Stimulated activated CD4-positive, alpha-beta T cell treated with anti-CD3 and anti-CD28 coated beads, Interleukin-4, amount 100 ng/mL, for 4 hours (primary cell): Measurements from ENCODE around the gene SLC12A3.
A peak's percentile ranks its signal among the peaks of the same experiment; 100 is the strongest.
"Not testable (repeated sequence)": the region's sequence is repeated elsewhere in the genome, so short reads cannot be mapped to it uniquely, and the experiment has no call there.

ENCODE experiments used
- DNase-seq, 2 experiments: peaks; one replicate each; pipeline ENCODE4 v3.0.0-alpha.2; 2020

Gene SLC12A3

DNA sequence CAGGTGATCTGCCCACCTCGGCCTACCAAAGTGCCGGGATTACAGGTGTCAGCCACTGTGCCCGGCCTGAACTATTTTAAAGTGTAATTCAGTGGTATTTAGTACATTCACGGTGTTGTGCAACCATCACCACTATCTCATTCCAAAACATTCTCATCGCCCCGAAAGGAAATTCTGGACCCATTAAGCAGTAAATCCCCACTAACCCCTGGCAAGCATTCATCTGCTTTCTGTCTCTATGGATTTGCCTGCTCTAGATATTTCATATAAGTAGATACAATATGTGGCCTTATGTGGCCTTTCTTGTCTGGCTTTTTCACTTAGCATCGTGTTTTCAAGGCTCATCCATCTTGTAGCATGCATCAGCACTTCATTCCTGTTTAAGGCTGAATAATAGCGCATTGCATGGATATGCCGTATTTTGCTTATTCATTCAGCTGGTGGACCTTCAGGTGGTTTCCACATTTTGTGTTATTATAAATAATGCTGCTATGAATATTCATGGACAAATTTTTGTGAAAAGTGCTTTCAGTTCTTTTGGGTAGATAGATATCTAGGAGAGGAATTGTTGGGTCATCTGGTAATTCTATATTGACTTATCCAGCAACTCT, 58.6 kb downstream of the SLC12A3 start:
- DNase-seq = no peak

DNA sequence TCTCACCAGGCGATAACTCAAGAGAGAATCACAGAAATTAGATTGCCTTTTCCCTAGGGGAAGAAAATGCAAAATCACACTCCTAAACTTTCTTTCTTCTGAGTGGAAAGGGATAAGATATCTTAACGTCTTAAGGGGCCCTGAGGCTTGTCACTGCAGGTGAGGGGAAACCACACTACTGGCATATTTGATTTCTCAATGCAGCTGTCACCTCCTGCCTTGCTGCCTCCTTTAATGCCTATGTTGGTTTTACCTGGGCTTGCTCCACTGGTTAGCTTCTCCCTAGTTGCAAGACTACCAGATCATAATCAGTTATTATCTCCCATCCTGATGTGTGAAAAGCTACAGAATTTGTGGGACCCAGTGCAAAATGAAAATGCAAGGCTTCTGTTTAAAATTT, 62.5 kb downstream of the SLC12A3 start:
- DNase-seq = no peak

DNA sequence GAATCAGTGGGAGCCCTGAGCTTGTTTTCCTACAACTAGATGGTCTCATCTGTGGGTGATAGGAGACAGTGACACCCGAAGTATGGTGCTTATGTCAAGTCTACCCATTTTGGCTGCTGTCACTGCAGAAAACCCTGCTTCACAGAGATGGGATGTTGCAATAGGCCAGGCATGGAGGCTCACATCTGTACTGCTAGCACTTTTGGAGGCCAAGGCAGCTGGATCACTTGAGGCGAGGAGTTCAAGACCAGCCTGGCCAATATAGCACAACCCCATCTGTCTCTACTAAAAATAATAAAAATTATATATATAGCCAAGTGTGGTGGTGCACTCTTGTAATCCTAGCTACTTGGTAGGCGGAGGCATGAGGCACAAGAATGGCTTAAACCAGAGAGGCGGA, 64.6 kb downstream of the SLC12A3 start:
- DNase-seq = no peak

DNA sequence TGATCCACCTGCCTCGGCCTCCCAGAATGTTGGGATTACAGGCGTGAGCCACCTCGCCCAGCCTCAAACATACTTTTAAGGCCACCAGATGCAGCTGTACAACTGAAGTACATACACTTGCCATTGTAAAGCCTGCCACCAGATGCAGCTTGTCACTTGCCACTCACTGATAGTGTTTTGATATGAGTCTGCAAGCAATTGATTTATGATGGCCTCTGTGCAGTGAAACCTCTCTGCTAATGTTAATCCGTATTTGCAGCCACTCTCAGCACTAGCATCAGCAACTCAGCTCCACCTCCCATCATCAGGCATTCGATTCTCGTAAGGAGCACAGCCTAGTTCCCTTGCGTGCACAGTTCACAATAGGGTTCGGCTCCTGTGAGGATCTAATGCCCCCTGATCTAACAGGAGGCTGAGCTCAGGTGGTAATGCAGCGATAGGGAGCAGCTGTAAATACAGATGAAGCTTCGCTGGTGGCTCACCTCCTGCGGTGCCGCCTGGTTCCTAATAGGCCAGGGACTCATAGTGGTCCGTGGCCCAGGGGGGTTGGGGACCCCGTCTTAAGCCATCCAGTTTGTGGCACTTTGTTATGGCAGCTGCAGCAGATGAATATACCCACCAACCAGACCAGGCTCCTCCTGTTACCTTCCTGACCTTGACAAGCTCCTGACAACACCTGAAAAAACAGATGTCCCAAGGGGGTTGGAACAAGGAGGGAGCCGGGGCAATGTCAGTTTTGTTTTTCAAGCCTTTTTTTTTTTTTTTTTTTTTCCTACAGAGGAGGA, 65.7 kb downstream of the SLC12A3 start:
- no peak for DNase-seq

DNA sequence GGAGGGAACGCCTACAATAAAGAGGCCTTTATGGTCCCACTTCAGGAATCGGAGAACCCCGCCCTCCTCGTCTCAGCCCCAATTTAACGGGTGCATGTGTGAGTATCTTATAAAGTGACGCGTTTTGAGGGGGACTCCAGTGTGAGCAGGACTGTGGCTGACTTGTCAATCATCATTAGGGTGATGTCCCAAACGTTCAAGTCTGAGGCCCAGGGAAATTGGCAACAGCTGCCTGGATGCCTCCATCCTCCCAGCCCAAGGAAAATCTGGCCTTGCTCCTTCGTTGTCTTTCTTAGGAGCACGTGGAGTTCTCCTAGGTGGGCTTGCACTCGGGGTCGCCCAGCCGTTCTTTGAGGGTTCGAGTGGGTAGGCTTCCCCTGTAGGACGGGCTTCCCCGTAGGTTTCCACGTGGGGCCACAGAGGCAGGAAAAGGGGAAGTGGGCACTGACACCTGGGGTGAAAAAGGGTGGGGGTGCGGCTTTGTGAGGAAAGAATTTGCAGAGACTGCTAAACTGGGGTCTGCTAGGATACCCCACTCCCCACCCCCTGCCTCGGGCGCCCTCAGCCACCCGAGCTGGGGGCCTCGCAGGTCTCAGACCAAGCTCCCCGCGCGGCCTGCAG, 66.4 kb downstream of the SLC12A3 start:
- DNase-seq = no peak

DNA sequence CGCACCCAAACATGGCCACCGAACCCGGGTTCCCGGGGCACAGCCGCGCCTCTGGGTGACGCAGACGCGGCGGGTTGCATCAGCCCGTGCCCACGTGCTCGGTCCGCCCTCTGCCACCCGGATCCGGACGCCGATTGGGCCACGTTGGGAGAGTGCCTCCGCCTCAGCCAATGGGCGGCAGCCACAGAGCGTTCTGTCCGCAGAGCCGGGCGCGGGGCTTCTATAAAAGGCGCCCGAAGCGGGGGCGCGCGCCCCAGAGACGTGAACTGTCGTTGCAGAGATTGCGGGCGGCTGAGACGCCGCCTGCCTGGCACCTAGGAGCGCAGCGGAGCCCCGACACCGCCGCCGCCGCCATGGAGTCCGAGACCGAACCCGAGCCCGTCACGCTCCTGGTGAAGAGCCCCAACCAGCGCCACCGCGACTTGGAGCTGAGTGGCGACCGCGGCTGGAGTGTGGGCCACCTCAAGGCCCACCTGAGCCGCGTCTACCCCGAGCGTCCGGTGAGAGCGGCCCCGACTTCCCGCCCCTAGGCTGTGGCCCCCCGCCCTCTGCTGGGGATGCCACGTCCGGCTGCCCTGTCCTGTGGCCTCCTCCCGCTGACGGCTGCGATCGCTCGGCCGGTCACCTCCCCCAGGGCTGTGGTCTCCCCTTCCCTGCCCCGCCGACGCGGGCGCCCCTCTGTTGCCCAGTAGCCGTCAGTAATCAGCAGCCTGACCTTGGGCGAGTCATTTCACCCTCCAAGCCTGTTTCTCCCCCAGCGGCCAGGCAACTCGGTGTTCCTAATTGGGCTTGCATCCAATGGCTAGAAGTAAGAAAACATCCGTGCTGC, 67.1 kb downstream of the SLC12A3 start, which contains the start of gene HERPUD1:
TSS of gene HERPUD1 (plus strand) at position 251 of the 829 bp plus-strand sequence. CDS start at position 354, 103 bp downstream.
- DNase-seq = peak; percentile 99

DNA sequence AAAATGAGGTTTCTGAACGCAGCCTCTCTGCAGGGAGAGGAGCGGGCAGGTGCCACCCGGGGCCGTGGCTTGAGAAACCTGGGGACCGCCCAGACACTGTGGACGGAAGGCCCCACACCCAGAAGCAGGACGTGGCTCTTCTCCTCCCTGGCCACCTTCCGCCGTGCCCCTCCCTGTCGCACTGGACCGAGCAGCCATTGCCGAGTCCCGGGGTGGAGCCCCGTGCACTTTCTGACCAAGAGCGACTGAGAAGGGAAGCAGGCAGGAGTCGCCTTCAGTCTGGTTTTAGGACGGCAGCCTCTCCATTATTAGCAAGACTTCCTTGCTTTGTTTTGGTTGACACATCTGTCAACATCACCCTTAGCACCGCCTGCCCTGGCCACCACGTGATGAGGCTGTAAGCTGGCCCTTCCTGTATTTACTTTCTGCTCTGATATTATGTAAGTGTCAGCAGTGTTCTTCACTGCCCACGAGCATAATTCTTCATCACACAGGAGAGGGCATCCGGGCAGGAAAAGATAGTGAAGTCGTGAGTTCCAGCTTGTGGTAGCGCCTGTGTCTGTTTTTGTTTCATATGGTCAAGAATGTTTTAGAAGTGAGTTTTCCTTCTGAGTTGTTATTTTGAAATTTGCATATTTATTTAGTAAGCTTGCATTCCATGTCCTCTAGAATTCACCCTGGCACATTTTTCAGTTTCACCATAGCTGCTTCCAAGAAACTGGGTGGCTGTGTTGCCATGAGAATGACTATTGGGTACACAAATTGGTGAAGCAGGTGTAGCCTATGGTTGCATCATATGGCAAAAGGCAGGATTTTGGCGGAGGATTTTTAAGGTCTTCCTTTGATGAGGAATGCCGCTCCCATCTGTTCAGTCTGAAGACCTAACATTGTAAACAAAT, 68.0 kb downstream of the SLC12A3 start:
- peak; percentile 21 to 24 for DNase-seq

DNA sequence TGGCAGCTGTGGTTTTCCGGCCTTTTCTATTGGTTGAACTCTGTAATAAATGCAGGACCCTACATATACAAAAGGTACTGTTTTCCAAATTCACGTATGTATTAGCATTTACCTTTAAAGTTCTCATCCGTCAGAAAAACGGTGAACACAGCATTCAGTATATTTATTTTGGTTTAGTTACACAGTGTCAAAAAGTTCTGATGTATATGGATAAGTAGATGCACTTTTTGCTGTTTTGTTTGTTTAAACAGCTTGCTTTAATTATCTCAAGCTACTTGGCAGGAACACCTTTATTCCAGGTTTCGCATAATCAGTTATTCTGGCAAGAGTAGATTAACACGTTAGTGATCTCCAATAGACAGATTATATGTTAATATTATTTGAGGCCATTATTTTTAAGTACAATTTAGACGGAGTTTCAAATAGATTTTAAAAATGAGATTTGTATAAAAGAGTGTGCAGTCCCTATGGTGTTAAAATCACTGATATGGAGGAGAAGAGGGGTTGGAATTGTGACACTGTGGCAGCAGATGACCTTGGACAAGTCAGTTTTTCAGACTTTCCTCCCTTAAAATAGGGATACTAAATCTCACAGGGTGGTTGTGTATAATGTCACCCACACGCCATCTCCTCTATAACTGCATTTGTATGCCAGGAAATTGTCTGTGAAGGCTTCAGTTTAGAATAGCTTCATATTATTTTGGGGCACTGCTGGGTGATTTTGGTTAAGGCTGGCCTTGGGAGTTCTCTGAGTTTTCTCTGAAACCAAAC, 69.0 kb downstream of the SLC12A3 start:
- no peak for DNase-seq

DNA sequence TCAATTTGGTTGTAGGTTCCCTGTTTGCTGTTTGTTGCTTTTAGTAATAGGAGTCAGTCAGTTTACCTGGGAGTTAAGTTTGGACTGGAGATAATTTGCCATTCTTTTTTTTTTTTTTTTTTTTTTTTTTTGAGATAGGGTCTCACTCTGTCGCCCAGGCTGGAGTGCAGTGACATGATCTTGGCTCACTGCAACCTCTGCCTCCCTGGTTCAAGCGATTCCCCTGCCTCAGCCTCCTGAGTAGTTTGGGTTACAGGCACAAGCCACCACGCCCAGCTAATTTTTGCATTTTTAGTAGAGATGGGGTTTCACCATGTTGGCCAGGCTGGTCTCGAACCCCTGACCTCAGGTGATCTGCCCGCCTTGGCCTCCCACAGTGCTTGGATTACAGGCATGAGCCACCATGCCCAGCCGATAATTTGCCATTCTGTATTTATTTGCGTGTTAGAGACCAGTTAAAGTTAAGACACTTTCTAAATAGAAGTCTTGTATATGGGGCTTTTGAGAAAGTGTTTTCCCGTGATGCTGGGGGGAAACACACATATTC, 69.7 kb downstream of the SLC12A3 start:
- DNase-seq = not testable (repeated sequence)

DNA sequence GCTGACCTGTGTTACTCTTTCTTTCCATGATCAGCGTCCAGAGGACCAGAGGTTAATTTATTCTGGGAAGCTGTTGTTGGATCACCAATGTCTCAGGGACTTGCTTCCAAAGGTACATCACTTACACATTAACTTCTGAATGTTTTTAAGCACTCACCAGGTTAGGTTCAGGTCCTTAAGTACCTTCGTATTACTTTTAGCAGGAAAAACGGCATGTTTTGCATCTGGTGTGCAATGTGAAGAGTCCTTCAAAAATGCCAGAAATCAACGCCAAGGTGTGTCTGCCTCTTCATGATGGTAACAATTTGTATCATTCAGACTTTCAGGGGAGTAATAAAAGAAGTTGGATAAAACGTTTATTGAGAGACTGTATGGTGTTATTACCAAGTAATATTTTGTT, 70.2 kb downstream of the SLC12A3 start:
- no peak for DNase-seq

DNA sequence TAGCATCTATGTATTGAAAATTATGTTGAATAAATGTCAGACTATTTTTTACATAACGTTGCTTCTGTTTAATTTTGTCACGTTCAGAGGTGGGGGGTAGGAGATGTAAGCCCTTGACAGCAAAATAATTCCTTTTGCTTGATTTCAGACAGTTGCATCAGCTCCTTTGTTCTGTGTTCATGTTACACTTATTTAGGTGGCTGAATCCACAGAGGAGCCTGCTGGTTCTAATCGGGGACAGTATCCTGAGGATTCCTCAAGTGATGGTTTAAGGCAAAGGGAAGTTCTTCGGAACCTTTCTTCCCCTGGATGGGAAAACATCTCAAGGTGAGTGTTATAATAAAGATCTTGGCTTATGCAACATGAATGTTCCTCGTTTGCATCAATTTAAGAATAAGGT, 71.5 kb downstream of the SLC12A3 start:
- DNase-seq = no peak

DNA sequence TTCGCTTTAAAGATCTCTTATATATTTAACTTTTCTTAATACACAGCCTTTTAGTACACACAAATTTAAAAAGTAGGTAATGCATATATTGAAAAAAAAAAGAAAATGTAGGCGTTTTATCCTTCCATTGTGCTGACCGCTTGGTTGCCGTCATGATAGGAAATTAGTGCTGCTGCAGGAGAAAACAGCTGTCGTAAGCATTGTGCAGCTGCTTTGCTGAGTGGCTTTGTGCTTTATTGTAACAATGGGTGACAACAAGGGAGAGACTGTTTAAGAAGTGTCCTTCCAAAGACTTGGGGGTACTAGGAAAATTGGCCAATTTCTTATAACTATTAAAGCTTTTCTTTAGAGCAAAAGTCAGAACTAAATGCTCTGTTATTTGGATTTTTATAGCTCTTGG, 71.9 kb downstream of the SLC12A3 start:
- DNase-seq = no peak

DNA sequence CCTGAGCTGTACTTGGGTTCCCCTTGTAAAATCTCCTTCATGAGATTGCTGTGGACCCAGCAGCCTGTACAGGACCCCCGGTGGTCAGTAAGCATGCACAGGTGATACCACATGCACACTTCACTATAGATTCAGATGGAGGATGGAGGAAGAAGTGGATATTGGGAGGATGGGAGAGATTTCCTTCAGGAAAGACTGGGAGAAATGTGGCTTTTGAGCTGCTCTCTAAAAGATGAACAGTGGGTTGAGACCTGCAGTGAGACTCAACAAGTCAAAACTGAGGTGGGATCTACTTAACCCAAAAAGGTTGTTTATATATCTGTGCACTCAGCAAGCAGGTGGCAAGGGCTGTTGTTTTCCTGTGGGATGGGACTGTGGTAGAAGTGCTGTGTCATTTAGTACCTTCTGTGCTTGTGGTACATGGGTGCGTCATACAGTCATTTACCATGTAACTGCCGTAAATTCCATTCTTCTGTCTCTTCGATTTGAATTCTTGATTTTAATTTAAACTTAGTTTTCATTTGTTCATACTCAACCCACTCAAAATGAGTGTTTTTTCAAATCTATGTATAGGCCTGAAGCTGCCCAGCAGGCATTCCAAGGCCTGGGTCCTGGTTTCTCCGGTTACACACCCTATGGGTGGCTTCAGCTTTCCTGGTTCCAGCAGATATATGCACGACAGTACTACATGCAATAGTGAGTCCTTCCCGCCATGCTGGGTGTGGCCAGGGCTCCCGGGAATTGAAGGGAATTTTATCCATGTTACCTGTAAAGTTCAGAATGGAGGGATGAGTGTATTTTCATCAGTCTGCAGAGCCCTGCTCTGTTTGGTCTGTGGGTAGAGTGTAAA, 73.9 kb downstream of the SLC12A3 start:
- peak in 1 of 2 experiments; percentile 21 for DNase-seq

DNA sequence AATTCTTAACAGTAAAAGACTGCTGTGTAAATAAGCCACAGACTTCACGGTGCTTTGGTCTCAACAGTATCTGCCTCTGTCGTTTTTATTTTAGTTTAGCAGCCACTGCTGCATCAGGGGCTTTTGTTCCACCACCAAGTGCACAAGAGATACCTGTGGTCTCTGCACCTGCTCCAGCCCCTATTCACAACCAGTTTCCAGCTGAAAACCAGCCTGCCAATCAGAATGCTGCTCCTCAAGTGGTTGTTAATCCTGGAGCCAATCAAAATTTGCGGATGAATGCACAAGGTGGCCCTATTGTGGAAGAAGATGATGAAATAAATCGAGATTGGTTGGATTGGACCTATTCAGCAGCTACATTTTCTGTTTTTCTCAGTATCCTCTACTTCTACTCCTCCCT, 74.8 kb downstream of the SLC12A3 start:
- DNase-seq = no peak

DNA sequence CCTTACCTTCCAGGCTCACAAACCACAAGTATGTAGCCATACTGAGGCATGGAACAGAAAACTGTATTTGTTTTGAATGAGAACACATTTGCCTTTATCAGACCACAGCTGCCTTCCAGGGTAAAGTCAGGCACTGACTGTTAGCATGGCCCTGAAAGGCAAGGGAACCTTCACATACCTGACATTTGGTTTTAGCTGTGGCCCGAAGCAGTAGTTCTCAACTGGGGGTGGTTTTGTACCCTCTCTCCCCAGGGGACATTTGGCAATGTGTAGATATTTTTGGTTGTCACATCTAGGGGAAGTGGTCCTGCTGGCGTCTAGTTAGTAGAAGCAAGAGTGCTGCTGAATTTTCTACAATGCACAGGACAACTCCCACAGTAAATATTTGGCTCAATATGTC, 76.1 kb downstream of the SLC12A3 start:
- no peak for DNase-seq

DNA sequence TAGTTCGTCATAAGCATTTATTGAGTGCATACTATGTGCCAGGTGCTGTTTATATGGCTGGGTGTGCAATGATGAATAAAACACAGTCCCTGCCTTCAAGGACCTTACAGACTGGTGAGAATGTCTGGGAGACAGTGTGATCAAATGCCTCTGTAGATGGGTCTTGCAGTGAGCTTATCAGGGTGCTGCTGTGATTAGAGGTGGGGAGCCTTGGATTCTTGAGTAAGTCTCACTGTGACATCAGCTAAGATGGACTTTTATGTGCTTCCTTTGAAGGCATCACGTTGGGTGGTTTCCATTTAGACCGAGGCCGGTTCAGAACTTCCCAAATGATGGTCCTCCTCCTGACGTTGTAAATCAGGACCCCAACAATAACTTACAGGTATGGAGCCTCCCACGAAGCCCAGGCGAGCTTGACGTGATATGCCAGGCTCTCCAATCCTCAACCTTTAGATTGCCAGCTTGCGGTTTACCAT, 76.9 kb downstream of the SLC12A3 start:
- DNase-seq = no peak

DNA sequence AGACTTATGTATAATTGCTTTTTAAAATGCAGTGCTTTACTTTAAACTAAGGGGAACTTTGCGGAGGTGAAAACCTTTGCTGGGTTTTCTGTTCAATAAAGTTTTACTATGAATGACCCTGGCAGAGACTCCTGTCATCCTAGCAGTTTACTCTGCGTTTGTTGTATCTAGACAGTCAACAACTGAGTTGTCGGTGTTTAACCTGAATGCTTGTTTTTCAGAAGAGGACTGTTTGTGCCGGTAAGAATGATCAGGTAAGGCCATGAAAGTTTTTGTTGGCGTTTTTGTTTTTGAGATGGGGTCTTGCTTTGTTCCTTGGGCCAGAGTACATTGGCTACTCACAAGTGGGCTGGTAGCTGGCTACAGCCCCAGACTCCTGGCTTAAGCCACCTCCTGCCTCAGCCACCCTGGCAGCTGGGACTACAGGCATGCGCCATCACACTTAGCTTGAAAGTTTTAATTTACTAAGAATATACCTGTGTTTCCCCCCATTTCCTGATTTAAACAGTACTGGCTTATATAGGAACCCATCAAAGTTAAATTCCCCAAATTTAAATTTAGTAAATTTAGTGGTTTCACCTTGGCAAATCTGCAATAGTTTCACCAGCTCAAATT, 78.9 kb downstream of the SLC12A3 start:
- no peak for DNase-seq

DNA sequence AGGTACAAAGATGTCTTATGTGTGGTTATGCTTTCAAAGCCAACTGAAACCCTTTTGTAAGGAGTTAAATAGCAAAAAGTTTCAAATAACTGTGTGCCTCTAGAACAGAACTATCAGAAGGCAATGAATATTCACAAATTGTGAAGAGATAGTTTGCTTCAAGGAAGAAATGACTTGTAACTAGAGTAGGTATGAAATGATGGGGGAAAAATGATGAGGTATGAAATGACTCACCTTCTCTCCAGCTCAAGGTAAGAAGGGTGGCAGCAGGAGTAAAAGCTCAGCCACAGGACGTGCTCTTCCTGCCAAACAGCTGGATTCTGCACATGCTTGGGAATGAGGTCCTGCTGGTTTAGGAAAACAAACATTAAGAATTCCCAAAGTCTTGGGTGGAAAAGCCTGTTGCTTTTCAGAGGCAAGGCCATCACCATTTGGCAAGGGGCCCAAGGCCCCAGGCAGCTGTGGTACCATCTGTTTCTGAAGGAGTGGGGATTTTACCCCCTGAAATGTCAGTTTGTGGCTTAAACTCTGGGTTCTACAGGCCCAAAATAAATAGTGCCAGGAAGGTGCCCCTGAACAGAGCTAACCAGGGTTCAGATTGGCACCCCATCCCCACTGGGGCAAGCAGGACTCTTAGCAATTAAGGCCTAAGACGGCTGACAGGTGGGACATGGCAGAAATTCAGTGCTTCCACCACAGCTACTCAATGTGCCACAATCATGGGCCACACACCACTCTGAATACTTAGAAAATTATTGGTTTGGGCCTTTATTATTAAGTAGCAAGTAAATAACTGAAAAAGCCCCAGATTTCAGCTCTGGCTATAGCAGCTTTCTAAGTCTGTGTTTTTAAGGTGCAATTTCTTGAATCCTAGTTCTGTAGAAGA, 80.2 kb downstream of the SLC12A3 start:
- peak in 1 of 2 experiments; percentile 22 for DNase-seq
